GDM1 (cell line): ENCODE measurements around the gene ZNF202.
"Not testable (repeated sequence)": the region's sequence is repeated elsewhere in the genome, so short reads cannot be mapped to it uniquely, and the experiment has no call there.

ENCODE experiments used
- DNase-seq: peaks from one replicate; lab custom pipeline; 2025; lab: John Stamatoyannopoulos, UW

ZNF202 gene

GRCh38 chr11:123740787-123741158 is 687 bp downstream of the ZNF202 start:
- DNase-seq: no peak

GRCh38 chr11:123738374-123738773 is 3.1 kb downstream of the ZNF202 start:
- DNase-seq: no peak

GRCh38 chr11:123736769-123737168 is 4.7 kb downstream of the ZNF202 start:
- no peak for DNase-seq

- DNase-seq: no peak
These were observed 11.9 kb downstream of the ZNF202 start for GRCh38 chr11:123729602-123730001.

- DNase-seq: no peak
These were observed 15.3 kb downstream of the ZNF202 start for GRCh38 chr11:123725995-123726655.

- DNase-seq: no peak
These were observed 22.0 kb downstream of the ZNF202 start for GRCh38 chr11:123719452-123719851.

- no peak for DNase-seq
These were observed 23.0 kb downstream of the ZNF202 start for GRCh38 chr11:123718469-123718868.

GRCh38 chr11:123718063-123718462 is 23.4 kb downstream of the ZNF202 start:
- DNase-seq: no peak

- DNase-seq: not testable (repeated sequence)
These were observed 28.8 kb downstream of the ZNF202 start for GRCh38 chr11:123712627-123713026.

- DNase-seq: peak; percentile 13
These were observed 33.8 kb downstream of the ZNF202 start for GRCh38 chr11:123707606-123708205.

GRCh38 chr11:123707206-123707605 is 34.3 kb downstream of the ZNF202 start:
- no peak for DNase-seq

- no peak for DNase-seq
These were observed 37.1 kb downstream of the ZNF202 start for GRCh38 chr11:123704341-123704740.

- DNase-seq: no peak
These were observed 38.8 kb downstream of the ZNF202 start for GRCh38 chr11:123702696-123703095.

GRCh38 chr11:123702139-123702538 is 39.3 kb downstream of the ZNF202 start:
- DNase-seq: no peak

GRCh38 chr11:123700772-123701171 is 40.7 kb downstream of the ZNF202 start:
- DNase-seq: no peak

GRCh38 chr11:123698546-123699127 is 42.8 kb downstream of the ZNF202 start:
- no peak for DNase-seq

GRCh38 chr11:123696183-123696582 is 45.3 kb downstream of the ZNF202 start:
- DNase-seq: no peak

- DNase-seq: no peak
These were observed 46.2 kb downstream of the ZNF202 start for GRCh38 chr11:123695231-123695630.

GRCh38 chr11:123694551-123694950 is 46.9 kb downstream of the ZNF202 start:
- DNase-seq: no peak

GRCh38 chr11:123692961-123693360 is 48.5 kb downstream of the ZNF202 start:
- DNase-seq: no peak

- no peak for DNase-seq
These were observed 51.0 kb downstream of the ZNF202 start for GRCh38 chr11:123690485-123690884.

GRCh38 chr11:123684601-123685000 is 56.9 kb downstream of the ZNF202 start:
- no peak for DNase-seq

- no peak for DNase-seq
These were observed 57.9 kb downstream of the ZNF202 start for GRCh38 chr11:123683428-123684170.
